GM18502 (cell line): ENCODE measurements around the gene BARX2.

Experiments
- ATAC-seq: cut with Tn5 transposase; IDR thresholded peaks from one replicate; pipeline ENCODE4 v1.9.1; 2021; ENCODE audit warnings: mild to moderate bottlenecking; ENCODE audit not compliant: unreplicated experiment, poor library complexity

Gene BARX2

GRCh38 chr11:129484068-129484467 lies 108.4 kb downstream of the BARX2 start:
- no peak for ATAC-seq

- no peak for ATAC-seq
Measured at GRCh38 chr11:129489249-129489648, 113.6 kb downstream of the BARX2 start.

DNA sequence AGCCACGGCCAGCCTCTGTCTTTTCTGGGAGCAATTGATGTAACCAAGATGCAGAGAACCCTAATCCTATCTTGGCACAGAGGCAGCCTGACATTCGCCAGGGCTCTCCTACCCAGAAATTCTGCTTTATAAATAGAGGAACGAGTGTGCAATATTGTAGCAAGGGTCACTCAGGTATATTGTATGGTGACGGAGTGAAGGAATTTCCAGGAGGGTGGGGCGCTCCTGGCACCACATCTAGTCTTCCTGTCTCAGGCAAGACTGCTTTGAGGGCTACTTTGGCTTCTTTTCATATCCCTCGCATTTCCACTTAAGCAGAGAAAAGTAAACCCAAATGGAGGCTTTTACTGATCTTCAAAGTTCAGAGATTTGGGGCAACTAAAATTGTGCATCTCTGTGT lies 114.4 kb downstream of the BARX2 start:
- ATAC-seq = no peak

GRCh38 chr11:129493746-129494145 lies 118.1 kb downstream of the BARX2 start:
- ATAC-seq = no peak
